GM18907 (cell line): ENCODE results near the gene TMEM91.
"Not testable (repeated sequence)": the region's sequence is repeated elsewhere in the genome, so short reads cannot be mapped to it uniquely, and the experiment has no call there.

Experiments used
- ATAC-seq: cut with Tn5 transposase; IDR thresholded peaks from one replicate; pipeline ENCODE4 v1.9.1; 2021; ENCODE audit warnings: mild to moderate bottlenecking, moderate library complexity; ENCODE audit not compliant: unreplicated experiment

The TMEM91 gene

DNA sequence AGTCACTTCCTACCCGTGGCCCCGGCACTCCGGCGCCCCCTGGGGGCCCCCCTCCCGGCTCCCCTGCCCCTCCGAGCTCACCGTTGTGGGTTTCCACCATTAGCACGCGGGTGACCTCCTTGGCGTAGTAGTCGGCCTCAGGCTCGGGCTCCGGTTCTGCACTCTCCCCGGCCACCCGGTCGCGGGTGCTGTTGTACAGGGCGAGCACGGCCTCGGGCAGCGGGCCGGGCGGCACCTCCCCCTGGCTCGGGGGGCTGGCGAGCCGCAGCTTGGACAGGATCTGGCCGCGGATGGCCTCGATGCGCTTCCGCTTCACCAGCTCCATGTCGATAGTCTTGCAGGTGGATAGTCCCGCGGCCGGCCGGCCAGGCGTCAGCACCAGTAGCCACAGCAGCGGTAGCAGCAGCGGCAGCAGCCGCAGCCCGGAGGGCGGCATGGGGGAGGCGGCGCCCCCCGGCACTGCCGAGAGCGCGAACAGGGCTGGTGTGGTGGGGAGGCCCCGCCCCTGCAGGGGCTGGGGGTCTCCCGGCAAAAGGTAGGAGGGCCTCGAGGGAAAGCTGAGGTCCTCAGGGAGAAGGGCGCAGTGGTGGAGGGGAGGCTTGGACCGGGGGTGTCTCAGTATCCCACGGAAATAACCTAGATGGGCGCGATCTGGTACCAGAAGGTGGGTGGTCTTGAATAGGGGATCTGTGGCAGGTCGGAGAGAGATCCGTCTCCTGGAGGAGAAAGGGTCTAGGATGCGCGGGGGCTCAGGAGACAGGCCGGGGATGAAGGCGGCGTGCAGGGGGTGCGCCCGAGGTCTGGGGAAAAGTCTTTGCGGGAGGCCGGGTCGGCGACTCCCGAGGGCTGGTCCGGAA, 23.5 kb upstream of the TMEM91 start:
- ATAC-seq, result no peak

- peak; percentile 47 for ATAC-seq
Observed at GRCh38 chr19:41353466-41354342, 22.6 kb upstream of the TMEM91 start, which contains the start of gene TGFB1. Gene TGFB1 (minus strand): TSS chr19:41353922. CDS start chr19:41353044, 878 bp downstream.

GRCh38 chr19:41354343-41354953, 21.9 kb upstream of the TMEM91 start:
- ATAC-seq, result no peak

DNA sequence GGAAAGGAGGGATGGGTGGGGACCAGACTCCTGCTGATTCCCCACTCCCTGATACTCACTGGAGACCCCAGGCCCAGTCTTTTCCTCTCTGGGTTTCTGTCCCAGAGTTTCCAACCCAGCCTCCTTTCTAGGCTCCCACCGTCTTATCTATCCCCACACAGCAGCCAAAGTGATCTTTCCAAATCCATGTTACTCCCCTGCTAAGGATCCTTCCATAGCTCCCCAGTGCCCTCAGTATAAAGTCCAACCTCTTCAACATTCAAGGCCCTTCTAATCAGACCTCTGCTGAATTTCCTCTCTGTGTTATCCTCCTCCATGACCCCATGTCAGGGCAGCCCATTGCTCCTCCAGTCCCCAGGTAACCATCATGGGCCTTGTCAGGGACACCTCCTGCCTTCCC, 21.3 kb upstream of the TMEM91 start:
- no peak for ATAC-seq

DNA sequence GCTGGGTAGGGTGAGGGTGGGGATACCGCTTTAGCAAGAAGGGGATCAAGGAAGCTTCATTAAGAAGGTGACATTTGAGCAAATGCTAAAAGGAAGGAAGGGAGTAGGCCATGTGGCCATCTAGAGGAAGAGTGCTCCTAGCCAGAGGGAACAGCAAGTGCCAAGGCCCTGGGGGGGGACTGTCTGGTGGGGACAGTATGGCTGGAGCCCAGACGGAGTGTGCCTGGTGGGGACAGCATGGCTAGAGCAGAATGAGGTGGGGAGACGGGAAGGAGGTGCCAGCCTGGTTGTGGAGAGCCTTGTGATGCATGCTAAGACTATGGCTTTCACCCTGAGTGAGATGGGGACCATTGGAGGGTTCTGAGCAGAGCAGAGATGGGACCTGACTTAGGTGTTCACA, 20.5 kb upstream of the TMEM91 start:
- no peak for ATAC-seq

GRCh38 chr19:41356984-41357739, 19.2 kb upstream of the TMEM91 start:
- ATAC-seq, result no peak

DNA sequence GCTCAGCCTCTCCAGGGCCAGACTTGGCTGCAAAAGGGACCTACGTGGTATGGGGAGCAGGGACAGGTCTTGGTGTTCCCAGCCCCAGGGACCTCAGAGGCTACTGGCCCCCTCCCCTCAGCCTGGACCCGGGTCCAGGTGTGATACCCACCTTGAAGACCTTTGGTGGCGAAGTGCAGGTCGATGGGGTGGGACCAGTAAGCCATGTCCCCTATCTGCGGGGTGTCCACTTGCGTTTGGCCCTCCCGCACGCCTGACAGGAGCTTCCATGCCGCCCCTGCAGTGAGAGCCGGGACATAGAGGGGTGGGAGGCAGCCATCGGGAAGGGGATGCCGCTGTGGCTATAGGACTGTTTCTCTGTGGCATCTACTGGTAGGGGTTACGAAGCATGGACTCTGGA, 18.6 kb upstream of the TMEM91 start:
- no peak for ATAC-seq

- ATAC-seq, result no peak
Observed at GRCh38 chr19:41359741-41360140, 16.6 kb upstream of the TMEM91 start.

DNA sequence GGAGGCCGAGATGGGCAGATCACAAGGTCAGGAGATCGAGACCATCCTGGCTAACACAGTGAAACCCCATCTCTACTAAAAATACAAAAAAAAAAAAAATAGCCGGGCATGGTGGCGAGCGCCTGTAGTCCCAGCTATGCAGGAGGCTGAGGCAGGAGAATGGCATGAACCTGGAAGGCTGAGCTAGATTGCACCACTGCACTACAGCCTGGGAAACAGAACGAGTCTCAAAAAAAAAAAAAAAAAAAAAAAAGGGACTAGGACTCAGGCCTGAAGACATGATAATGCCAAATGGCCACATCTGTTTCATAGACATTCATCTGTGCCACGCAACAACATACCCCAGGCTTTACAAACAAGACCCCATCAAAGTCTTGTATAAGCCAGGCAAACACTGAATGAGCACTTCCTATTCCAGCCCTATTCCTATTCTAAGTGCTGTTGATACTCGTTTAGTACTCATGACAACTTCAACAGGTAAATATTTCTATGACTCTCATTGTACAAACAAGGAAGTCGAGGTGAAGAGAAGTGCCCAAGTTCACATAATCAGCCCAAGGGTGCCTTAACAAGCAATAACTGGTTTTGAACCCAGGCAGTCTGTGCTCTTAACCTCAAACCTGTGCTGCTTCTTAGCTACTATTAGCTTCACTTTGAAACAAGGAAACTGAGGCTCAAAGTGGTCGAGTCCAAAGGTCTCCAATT, 14.0 kb upstream of the TMEM91 start:
- ATAC-seq, result no peak

- ATAC-seq, result no peak
Observed at GRCh38 chr19:41363371-41363752, 13.0 kb upstream of the TMEM91 start.

GRCh38 chr19:41363753-41364523, 12.4 kb upstream of the TMEM91 start, which contains the start of gene B9D2:
Gene B9D2 (minus strand): TSS chr19:41364149. CDS start chr19:41363519, 630 bp downstream.
- peak; percentile 82 for ATAC-seq

DNA sequence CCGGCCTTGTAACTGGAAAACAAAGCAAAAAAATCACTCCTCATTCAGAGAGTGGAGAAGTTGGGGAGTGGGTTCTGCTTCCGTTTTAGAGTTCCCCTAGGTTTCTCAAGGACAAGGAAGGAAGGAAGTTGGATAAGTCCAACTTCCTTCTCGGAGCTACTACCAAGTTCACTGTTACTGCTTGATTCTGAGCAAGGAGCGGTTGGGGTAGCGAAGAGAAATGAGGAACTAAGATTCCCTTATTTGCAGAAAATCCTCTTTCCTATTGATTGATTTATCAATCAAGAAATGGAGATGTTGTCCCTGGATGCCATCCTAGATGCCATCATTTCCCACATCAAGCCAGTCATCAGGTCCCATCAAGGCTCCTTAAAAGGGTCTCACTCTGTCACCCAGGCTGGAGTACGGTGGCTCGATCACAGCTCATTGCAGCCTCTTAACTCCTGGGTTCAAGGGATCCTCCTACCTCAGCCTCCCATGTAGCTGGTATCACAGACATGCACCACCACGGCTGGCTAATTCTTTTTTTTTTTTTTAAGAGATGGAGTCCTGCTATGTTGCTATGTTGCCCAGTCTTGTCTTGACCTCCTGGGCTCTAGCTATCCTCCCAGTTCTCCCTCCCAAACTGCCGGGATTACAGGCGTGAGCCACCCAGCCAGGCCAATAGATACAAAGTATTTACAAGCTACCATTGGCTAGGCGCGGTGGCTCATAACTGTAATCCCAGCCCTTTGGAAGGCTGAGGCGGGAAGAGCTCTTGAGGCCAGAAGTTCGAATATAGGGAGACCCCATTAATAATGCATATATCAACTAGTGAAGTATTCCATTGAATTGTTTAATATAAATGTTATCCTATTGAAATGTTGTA, 11.6 kb upstream of the TMEM91 start:
- ATAC-seq, result no peak

DNA sequence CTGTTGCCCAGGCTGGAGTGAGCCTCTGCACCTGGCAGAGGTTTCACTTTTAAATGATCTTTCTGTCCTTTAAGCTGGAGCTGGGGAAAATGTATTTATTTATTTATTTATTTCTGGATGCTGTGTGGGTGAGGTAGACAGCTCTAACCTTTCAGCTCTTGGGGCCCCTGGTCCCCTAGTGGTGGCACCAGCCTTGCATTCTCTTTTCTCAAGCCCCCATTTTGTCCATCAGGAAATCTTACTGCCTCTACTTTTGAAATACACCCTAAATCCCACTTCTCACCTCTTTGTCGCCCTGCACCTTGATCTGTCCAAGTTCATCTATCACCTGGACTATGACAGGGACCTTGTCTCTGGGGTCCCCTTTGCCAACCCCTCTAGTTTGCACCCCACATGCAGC, 10.2 kb upstream of the TMEM91 start:
- ATAC-seq, result no peak

- ATAC-seq, result peak; percentile 34
Observed at GRCh38 chr19:41367848-41368301, 8.5 kb upstream of the TMEM91 start.

GRCh38 chr19:41369769-41370168, 6.6 kb upstream of the TMEM91 start:
- ATAC-seq, result no peak

DNA sequence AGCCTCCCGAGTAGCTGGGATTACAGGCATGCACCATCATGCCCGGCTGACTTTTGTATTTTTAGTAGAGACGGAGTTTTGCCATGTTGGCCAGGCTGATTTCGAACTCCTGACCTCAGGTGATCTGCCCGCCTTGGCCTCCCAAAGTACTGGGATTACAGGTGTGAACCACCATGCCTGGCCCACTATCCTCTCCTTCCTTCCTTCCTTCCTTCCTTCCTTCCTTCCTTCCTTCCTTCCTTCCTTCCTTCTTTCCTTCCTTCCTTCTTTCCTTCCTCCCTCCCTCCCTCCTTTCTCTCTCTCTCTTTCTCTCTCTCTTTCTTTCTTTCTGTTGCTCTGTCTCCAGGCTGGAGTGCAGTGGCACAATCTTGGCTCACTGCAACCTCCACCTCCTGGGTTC, 5.2 kb upstream of the TMEM91 start:
- ATAC-seq, result not testable (repeated sequence)

GRCh38 chr19:41371541-41371940, 4.8 kb upstream of the TMEM91 start:
- no peak for ATAC-seq

DNA sequence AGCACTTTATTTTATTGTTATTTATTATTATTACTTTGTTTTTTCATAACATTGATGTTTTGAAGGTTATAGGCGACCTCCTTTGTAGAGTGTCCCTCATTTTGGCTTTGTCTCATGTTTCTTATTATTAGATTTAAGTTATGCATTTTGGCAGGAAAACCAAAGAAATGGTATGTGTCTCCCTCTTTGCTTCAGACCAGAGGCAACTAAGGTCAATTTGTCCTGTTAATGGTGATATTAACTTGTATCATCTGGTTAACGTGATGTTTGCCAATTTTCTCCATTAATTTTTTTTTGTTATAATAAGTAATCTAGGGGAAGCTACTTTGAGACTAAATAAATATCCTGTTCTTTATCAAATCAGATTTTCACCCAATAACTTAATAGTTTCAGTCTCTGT, 3.8 kb upstream of the TMEM91 start:
- no peak for ATAC-seq
